ENCODE results near the gene HNRNPLL.
A peak's percentile ranks its signal among the peaks of the same experiment; 100 is the strongest.
"Not testable (repeated sequence)": the region's sequence is repeated elsewhere in the genome, so short reads cannot be mapped to it uniquely, and the experiment has no call there.

HNRNPLL gene

GRCh38 chr2:38602732-38603401, at the start of gene HNRNPLL:
TSS of gene HNRNPLL (minus strand) at chr2:38602928. CDS start at chr2:38602626, 302 bp downstream.
- Histone ChIP-seq H3K9me3 (ENCODE audit: control insufficient read depth in 5 of 5, low read length in 5 of 5) (no peaks in the 10 kb centered on the region), H3K4me3 (ENCODE audit: low read depth in 1 of 5, low read length in 5 of 5) (peak within 1 kb of the TSS; percentile 80 to 94 (median 88)), H3K4me1 (ENCODE audit: control insufficient read depth in 5 of 5, insufficient read depth in 5 of 5, low read length in 5 of 5) (peaks cover 2 to 45% (median 36%) of the 10 kb centered on the region in 5 donors), H3K9ac (ENCODE audit: low read length in 5 of 5) (peak within 1 kb of the TSS; percentile 26 to 92 (median 85)), H3K27ac (ENCODE audit: low read depth, low read length) (peak within 1 kb of the TSS; percentile 90), H3K36me3 (ENCODE audit: control insufficient read depth in 5 of 5, insufficient read depth in 5 of 5, low read length in 5 of 5) (no peaks in the 10 kb centered on the region), H3K27me3 (ENCODE audit: control insufficient read depth in 5 of 5, insufficient read depth in 4 of 5, low read length in 5 of 5) (no peaks in the 10 kb centered on the region)

- H3K27me3 ChIP-seq (ENCODE audit: control insufficient read depth in 5 of 5, insufficient read depth in 4 of 5, low read length in 5 of 5) = no peaks in the 10 kb centered on the region
Measured at GRCh38 chr2:38650717-38651116, 48.0 kb upstream of the HNRNPLL start.

GRCh38 chr2:38650012-38650411, 47.3 kb upstream of the HNRNPLL start:
- no peaks in the 10 kb centered on the region for H3K36me3 ChIP-seq (ENCODE audit: control insufficient read depth in 5 of 5, insufficient read depth in 5 of 5, low read length in 5 of 5)
- H3K4me3 ChIP-seq (ENCODE audit: low read depth in 1 of 5, low read length in 5 of 5) = no peak overlapping the region
- peaks cover 0 to 10% (median 0%) of the 10 kb centered on the region in 5 donors for H3K4me1 ChIP-seq (ENCODE audit: control insufficient read depth in 5 of 5, insufficient read depth in 5 of 5, low read length in 5 of 5)
- H3K27ac ChIP-seq (ENCODE audit: low read depth, low read length) = no peak overlapping the region
- H3K9me3 ChIP-seq (ENCODE audit: control insufficient read depth in 5 of 5, low read length in 5 of 5) = no peaks in the 10 kb centered on the region
- no peak overlapping the region for H3K9ac ChIP-seq (ENCODE audit: low read length in 5 of 5)
- H3K27me3 ChIP-seq (ENCODE audit: control insufficient read depth in 5 of 5, insufficient read depth in 4 of 5, low read length in 5 of 5) = no peaks in the 10 kb centered on the region

More at GRCh38 chr2:38650717-38651116, 48.0 kb upstream of the HNRNPLL start:
- no peak overlapping the region for H3K27ac ChIP-seq (ENCODE audit: low read depth, low read length)
- H3K4me3 ChIP-seq (ENCODE audit: low read depth in 1 of 5, low read length in 5 of 5) = no peak overlapping the region
- H3K9me3 ChIP-seq (ENCODE audit: control insufficient read depth in 5 of 5, low read length in 5 of 5) = no peaks in the 10 kb centered on the region
- peaks cover 0 to 10% (median 0%) of the 10 kb centered on the region in 5 donors for H3K4me1 ChIP-seq (ENCODE audit: control insufficient read depth in 5 of 5, insufficient read depth in 5 of 5, low read length in 5 of 5)
- H3K36me3 ChIP-seq (ENCODE audit: control insufficient read depth in 5 of 5, insufficient read depth in 5 of 5, low read length in 5 of 5) = no peaks in the 10 kb centered on the region
- no peak overlapping the region for H3K9ac ChIP-seq (ENCODE audit: low read length in 5 of 5)

- H3K4me3 ChIP-seq (ENCODE audit: low read depth in 1 of 5, low read length in 5 of 5) = no peak overlapping the region
- H3K4me1 ChIP-seq (ENCODE audit: control insufficient read depth in 5 of 5, insufficient read depth in 5 of 5, low read length in 5 of 5) = peaks cover 0 to 8% (median 0%) of the 10 kb centered on the region in 5 donors
- H3K9ac ChIP-seq (ENCODE audit: low read length in 5 of 5) = no peak overlapping the region
- no peak overlapping the region for H3K27ac ChIP-seq (ENCODE audit: low read depth, low read length)
- H3K36me3 ChIP-seq (ENCODE audit: control insufficient read depth in 5 of 5, insufficient read depth in 5 of 5, low read length in 5 of 5) = no peaks in the 10 kb centered on the region
- H3K9me3 ChIP-seq (ENCODE audit: control insufficient read depth in 5 of 5, low read length in 5 of 5) = no peaks in the 10 kb centered on the region
- H3K27me3 ChIP-seq (ENCODE audit: control insufficient read depth in 5 of 5, insufficient read depth in 4 of 5, low read length in 5 of 5) = no peaks in the 10 kb centered on the region
Measured at GRCh38 chr2:38649176-38649728, 46.5 kb upstream of the HNRNPLL start.

DNA sequence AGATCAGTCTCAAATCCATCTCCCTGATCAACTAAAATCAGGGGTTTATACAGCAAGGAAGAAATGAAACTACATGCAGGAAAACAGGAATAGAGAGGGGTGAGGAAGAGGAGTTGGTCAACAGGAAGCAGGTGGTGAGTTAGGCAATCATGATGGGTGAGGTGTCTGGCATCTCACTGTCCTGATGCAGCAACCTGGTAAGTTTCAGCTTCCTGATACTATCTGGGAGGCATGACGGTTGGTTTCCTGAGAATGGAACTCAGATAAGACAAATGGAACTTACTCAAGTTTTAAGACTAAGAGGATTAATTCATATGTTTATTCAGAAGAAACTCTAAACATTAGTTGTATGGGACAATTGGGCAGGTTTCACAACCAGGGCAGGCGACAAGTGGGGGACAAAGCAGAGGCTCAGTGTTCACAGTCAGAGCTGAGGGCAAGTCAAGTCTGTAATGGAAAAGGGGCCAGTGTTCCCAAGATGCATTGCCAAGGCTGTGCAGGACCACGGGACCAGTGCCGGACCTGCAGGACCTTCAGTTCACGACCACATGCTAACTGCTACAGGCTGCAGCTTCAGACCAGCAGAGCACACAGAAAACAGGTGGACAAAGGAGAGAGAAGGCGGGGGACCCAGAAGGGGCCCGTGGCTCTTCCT, 45.5 kb upstream of the HNRNPLL start:
- no peaks in the 10 kb centered on the region for H3K36me3 ChIP-seq (ENCODE audit: control insufficient read depth in 5 of 5, insufficient read depth in 5 of 5, low read length in 5 of 5)
- H3K9ac ChIP-seq (ENCODE audit: low read length in 5 of 5) = no peak overlapping the region
- peaks cover 0 to 4% (median 0%) of the 10 kb centered on the region in 5 donors for H3K4me1 ChIP-seq (ENCODE audit: control insufficient read depth in 5 of 5, insufficient read depth in 5 of 5, low read length in 5 of 5)
- H3K27me3 ChIP-seq (ENCODE audit: control insufficient read depth in 5 of 5, insufficient read depth in 4 of 5, low read length in 5 of 5) = no peaks in the 10 kb centered on the region
- H3K27ac ChIP-seq (ENCODE audit: low read depth, low read length) = no peak overlapping the region
- peaks cover 0 to 4% (median 0%) of the 10 kb centered on the region in 5 donors for H3K9me3 ChIP-seq (ENCODE audit: control insufficient read depth in 5 of 5, low read length in 5 of 5)
- H3K4me3 ChIP-seq (ENCODE audit: low read depth in 1 of 5, low read length in 5 of 5) = no peak overlapping the region

DNA sequence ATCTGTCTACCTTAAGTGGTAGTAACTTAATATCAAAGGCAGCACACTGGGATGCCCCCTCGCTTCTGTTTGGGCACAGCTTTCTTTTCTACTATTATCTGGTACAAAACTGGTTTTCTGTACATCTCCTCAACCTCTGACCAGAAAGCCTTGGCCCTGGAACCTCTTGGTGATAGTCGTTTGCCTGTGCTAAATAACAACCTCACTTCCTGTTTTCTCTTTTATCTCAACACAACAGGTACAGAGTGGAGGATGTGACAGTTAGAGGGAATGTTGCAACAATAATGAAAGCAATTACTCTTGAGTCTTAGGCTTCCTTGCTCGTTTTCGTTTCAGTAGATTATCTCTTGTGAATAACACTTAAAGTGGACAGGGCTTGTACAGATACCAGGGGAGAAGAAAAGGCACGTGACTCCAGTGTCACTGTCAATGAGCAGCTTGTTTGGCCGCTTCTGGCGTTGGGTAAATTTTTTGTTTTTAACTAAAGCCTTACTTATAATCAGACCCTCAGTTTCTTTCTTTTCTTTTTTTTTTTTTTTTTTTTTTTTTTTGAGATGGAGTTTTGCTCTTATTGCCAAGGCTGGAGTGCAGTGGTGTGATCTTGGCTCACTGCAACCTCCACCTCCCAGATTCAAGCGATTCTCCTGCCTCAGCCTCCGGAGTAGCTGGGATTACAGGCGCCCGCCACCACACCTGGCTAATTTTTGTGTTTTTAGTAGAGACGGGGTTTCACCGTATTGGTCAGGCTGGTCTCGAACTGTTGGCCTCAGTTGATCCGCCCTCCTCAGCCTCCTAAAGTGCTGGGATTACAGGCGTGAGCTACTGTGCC, 41.2 kb upstream of the HNRNPLL start:
- H3K27ac ChIP-seq (ENCODE audit: low read depth, low read length); H3K9me3 ChIP-seq (ENCODE audit: control insufficient read depth in 5 of 5, low read length in 5 of 5); H3K4me3 ChIP-seq (ENCODE audit: low read depth in 1 of 5, low read length in 5 of 5); H3K36me3 ChIP-seq (ENCODE audit: control insufficient read depth in 5 of 5, insufficient read depth in 5 of 5, low read length in 5 of 5); H3K4me1 ChIP-seq (ENCODE audit: control insufficient read depth in 5 of 5, insufficient read depth in 5 of 5, low read length in 5 of 5); H3K27me3 ChIP-seq (ENCODE audit: control insufficient read depth in 5 of 5, insufficient read depth in 4 of 5, low read length in 5 of 5); H3K9ac ChIP-seq (ENCODE audit: low read length in 5 of 5): not testable (repeated sequence)

GRCh38 chr2:38643021-38643671, 40.4 kb upstream of the HNRNPLL start:
- Histone ChIP-seq H3K4me3 (ENCODE audit: low read depth in 1 of 5, low read length in 5 of 5) (no peak overlapping the region), H3K27ac (ENCODE audit: low read depth, low read length) (no peak overlapping the region)

DNA sequence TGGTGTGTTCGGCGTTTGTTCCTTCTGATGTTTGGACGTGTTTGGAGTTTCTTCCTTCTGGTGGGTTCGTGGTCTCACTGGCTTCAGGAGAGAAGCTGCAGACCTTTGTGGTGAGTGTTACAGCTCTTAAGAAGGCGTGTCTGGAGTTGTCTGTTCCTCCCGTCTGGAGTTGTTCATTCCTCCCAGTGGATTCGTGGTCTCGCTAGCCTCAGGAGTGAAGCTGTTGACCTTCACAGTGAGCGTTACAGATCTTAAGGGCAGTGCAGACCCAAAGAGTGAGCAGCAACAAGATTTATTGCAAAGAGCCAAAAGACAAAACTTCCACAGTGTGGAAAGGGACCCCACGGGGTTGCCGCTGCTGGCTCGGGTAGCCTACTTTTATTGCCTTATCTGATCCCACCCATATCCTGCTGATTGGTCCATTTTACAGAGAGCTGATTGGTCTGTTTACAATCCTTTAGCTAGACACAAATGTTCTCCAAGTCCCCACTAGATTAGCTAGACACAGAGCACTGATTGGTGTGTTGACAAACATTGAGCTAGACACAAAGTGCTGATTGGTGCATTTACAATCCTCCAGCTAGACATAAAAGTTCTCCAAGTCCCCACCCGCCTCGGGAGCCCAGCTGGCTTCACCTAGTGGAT, 39.8 kb upstream of the HNRNPLL start:
- H3K9ac ChIP-seq (ENCODE audit: low read length in 5 of 5); H3K27me3 ChIP-seq (ENCODE audit: control insufficient read depth in 5 of 5, insufficient read depth in 4 of 5, low read length in 5 of 5); H3K4me1 ChIP-seq (ENCODE audit: control insufficient read depth in 5 of 5, insufficient read depth in 5 of 5, low read length in 5 of 5); H3K4me3 ChIP-seq (ENCODE audit: low read depth in 1 of 5, low read length in 5 of 5); H3K9me3 ChIP-seq (ENCODE audit: control insufficient read depth in 5 of 5, low read length in 5 of 5); H3K36me3 ChIP-seq (ENCODE audit: control insufficient read depth in 5 of 5, insufficient read depth in 5 of 5, low read length in 5 of 5); H3K27ac ChIP-seq (ENCODE audit: low read depth, low read length): not testable (repeated sequence)

More at GRCh38 chr2:38643021-38643671, 40.4 kb upstream of the HNRNPLL start:
- no peaks in the 10 kb centered on the region for H3K36me3 ChIP-seq (ENCODE audit: control insufficient read depth in 5 of 5, insufficient read depth in 5 of 5, low read length in 5 of 5)
- no peak overlapping the region for H3K9ac ChIP-seq (ENCODE audit: low read length in 5 of 5)
- H3K27me3 ChIP-seq (ENCODE audit: control insufficient read depth in 5 of 5, insufficient read depth in 4 of 5, low read length in 5 of 5) = no peaks in the 10 kb centered on the region
- no peaks in the 10 kb centered on the region for H3K4me1 ChIP-seq (ENCODE audit: control insufficient read depth in 5 of 5, insufficient read depth in 5 of 5, low read length in 5 of 5)
- peaks cover 0 to 4% (median 0%) of the 10 kb centered on the region in 5 donors for H3K9me3 ChIP-seq (ENCODE audit: control insufficient read depth in 5 of 5, low read length in 5 of 5)

DNA sequence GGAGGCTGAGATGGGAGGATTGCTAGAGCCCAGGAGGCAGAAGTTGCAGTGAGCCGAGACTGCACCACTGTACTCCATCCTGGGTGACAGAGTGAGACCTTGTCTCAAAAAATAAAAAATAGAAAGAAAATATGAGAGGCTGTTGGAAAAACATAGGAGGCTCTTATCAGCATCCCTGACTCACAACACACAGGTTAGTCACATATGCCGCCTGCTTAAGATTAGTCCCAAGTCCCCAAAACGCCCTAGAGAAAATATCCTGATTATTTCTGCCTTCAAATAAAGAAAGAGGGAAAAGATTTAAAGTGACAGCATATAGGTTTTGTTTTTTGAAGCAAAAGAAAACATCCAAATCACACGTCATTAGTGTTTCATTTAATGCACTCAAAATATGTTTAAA, 33.3 kb upstream of the HNRNPLL start:
- H3K27ac ChIP-seq (ENCODE audit: low read depth, low read length) = no peak overlapping the region
- no peaks in the 10 kb centered on the region for H3K27me3 ChIP-seq (ENCODE audit: control insufficient read depth in 5 of 5, insufficient read depth in 4 of 5, low read length in 5 of 5)
- no peaks in the 10 kb centered on the region for H3K9me3 ChIP-seq (ENCODE audit: control insufficient read depth in 5 of 5, low read length in 5 of 5)
- peaks cover 0 to 3% (median 0%) of the 10 kb centered on the region in 5 donors for H3K4me1 ChIP-seq (ENCODE audit: control insufficient read depth in 5 of 5, insufficient read depth in 5 of 5, low read length in 5 of 5)
- no peaks in the 10 kb centered on the region for H3K36me3 ChIP-seq (ENCODE audit: control insufficient read depth in 5 of 5, insufficient read depth in 5 of 5, low read length in 5 of 5)
- H3K9ac ChIP-seq (ENCODE audit: low read length in 5 of 5) = no peak overlapping the region
- no peak overlapping the region for H3K4me3 ChIP-seq (ENCODE audit: low read depth in 1 of 5, low read length in 5 of 5)
